ENCODE results near the gene SLAIN1.

The SLAIN1 gene

DNA sequence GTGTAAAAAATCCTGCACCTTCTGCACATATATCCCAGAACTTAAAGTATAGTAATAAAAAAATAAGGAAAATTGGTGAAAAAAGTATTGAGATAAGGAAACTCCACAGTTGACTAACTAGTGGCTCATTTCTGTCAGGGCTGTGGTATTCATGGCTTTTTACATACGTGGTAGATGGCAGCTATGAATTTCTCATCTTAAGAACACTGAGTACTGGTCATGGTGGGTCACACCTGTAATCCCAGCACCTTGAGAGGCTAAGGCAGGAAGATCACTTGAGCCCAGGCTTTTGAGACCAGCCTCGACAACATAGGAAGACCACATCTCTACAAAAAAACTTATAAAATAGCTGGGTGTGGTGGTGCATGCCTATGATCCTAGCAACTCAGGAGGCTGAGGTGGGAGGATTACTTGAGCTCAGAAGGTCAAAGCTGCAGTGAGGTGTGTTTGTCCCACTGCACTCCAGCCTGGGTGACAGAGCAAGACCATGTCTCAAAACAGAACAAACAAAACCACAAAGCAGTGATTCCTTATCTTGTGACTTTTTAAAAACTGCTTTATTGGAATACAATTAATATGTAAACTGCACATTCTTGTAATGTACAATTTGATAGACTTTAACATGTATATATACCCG, 16.8 kb downstream of the SLAIN1 start:
- no peak for DNase-seq (ENCODE audit: low spot score)

DNA sequence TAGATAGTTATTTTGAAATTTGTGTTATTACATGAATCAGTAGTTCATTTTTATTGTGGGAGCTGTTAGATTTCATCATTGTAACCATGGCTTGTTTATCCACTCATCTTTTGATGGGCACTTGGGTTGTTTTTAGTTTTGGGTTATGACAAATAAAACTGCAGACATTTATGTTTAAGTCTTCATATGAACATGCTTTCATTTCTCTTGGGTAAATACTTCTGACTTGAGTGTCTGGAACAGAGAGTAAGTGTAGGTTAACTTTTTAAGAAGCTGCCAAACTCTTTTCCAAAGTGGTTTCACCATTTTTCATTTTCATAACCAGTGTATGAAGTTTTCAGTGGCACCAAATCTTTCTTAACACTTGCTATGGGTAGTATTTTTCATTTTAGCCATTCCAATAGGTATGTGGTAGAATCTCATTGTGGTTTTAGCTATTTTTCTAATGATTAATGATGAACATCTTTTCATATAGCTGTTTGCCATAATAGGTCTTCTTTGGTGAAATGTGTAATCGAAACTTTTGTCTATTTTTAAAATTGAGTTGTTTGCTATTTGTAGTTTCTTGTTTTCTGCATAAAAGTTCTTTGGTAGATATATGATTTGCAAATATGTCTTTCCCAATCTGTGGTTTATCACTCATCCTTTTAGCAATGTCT, 17.9 kb downstream of the SLAIN1 start:
- no peak for DNase-seq (ENCODE audit: low spot score)

DNA sequence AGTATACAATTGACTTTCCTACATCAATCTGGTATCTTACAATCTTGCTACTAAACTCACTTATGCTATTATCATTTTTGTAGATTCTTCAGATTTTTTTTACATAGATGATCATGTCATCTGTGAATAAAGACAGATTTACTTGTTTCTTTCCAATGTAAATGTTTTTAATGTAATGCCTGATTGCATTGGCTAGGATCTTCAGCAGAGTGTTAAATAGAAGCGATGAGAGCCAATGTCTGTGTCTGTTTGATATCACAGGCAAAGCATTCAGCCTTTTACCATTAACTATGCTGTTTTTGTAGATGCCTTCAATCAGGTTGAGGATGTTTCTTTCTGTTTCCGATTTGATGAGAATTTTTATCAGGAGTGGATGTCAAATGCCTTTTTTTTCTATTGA, 19.2 kb downstream of the SLAIN1 start:
- DNase-seq (ENCODE audit: low spot score), result no peak

DNA sequence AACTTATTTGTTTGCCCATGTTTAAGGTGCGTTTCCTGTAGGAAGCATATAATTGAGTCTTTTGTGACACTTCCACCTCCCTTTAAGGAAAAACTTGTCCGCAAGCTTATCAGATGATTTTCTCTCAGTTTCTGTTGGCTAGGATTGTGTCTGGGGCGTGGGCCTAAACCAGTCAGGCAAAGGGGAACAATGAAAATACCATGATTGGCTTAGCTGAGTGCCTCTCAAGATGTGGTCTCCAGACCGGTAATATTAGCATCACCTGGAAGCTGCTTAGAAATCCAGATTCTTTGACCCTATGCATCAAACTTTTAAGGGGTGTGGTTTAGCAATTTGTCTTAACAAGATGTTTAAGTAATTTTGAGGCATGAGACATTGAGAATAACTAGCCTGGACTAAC, 20.0 kb downstream of the SLAIN1 start:
- no peak for DNase-seq (ENCODE audit: low spot score)

DNA sequence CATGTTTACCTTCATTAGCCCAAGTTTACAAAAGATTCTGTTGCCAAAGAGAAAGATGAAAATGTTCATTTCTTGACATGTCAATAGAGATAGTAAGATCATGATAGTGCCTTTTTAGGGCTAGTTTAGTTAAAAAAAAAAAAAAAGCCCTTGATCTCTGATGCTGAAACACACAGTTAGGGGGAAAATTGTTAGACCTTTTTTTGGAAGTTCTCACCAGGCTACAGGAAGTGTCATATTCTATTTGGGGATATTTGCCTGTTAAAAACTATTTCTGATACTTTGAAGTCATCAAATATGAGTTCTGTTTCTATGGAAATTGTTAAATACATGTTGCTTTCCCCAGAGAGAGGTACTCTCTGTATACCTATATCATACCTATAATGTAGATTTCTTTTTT, 21.6 kb downstream of the SLAIN1 start:
- no peak for DNase-seq (ENCODE audit: low spot score)

DNA sequence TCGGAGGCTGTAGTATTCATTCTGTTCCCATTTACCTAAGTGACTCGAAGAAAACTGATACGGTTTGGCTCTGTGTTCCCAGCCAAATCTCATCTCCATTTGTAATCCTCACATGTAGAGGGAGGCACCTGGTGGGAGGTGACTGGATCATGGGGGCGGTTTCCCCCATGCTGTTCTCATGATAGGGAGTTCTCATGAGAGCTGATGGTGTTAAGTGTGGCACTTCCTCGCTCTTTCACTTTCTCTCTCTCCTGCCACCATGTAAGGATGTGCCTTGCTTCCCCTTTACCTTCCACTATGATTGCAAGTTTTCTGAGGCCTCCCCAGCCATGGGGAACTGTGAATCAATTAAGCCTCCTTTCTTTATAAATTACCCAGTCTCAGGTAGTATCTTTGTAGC, 23.5 kb downstream of the SLAIN1 start:
- DNase-seq (ENCODE audit: low spot score), result no peak

DNA sequence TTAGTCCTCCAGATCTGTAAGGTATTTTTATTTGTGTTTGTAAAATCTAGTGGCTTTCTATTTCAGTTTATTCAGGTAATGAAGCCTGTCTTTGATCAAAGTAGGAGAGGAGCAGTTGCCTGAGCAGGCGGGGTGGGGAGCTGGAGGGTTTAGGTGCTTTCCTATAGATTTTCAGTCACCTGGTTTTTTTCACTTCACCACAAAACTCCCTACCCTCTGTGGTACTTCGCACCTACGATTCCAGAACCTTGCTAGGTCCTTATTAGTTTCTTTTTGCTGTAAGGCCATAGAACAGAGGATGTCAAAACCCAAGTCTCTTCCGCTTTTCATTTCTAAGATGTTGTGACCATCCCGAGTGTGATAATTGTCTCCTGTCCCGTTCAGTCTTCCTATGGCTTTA, 26.6 kb downstream of the SLAIN1 start:
- no peak for DNase-seq (ENCODE audit: low spot score)

DNA sequence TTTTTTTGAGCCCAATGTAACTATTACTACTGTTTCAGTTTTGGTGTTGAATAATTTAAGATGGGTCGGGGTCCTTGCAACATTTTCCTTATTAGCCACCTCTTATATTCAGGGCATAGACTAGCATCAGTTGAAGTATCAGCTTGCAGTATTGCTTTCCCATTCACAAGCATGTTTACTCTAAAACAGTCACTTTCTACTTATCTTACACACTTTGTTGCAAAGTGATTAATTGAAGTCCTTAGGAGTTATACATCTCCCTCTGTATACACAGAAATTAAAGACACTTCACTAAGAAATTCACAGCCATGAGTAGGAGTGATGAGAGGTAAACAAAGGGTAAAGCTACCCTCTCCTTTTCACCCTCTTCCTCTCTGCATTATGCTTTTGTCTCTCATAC, 27.6 kb downstream of the SLAIN1 start:
- DNase-seq (ENCODE audit: low spot score), result no peak

DNA sequence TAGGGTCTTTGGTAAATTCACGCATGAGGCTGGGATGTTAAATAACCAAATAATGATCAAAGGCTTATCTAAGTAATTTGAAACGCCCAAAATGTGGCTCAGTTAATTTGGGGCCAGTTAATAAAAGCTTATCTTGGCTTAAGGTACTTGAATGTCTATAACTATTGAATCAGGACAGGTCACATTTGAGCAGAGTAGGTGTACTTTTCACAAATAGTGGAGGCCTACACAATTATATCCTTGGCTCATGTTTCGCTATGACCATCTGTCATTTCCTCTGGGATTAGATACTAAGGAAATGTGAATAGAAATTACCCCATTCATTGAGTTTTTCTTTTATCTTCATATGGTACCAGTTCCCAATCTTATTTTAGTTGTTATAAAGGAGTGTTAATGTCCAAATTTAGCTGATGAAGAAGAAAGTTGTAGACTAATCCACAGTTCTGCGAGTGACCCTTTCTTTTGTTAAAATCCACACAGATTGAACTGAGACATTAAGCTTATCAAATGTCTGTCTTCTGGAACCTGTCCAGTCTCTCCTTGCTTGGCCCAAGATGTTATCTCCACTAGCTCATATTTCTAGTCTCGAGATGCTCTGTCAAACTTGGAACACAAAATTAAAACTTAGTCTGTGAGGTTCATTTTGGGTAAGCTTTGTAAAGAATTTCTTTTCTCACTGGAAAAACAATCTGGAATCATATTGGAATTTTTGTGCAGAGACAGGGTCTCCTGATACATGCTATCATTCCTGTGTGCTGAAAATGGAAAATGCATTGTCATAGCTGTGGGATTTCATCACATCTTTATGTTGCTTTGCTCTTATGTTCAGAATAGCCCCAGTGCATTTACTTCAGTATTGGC, 31.0 kb downstream of the SLAIN1 start:
- DNase-seq (ENCODE audit: low spot score), result no peak

DNA sequence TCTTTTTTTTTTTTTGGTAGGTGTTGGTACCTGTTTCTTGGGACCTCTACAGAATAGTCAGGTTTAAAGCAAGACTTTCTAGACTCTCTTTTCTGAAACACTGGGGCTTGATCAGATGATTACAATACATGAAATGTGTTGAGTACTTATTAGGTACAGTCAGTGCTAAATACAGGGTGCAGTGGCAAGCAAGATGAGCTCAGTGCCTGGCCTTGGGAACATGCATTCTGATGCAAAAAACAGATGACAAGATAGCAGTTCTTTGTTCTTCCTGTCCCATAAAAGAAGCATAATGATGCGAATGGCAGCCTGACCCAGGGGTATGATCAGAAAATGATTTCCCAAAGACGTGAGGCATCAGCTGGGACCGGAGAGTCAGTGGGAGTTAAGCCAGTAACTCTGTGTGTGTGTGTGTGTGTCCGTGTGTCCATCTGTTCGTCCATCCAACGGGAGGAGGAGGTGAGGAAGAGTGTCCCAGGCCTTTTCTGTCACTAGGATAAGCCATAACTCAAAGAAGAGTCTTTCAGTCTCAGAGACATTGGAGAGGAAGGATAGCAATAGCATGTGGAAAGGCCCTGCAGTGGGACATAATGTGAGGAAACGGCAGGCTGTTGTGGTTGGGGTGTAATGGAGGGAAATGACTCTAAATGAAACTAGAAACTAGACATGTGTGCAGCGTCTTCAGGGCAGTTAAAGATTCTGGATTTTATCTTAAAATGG, 32.2 kb downstream of the SLAIN1 start:
- no peak for DNase-seq (ENCODE audit: low spot score)

DNA sequence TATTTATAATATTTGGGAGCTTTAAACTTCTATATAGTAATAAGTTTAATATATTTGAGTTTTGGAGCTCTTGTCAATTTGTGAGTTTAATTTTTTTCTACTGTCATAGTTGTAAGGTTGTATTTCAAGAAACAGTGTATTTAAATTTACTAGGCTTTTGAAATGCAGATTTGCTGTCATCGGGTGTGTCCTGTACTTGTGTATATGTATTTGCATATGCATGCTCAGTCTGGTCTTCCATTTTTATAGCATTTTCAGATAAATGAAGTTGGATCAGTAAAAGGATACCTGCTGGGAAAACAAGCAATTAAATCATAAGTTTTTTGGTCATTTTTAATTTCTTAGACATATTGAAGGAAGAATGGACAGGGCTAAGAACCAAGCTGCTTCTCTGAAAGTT, 33.1 kb downstream of the SLAIN1 start:
- DNase-seq (ENCODE audit: low spot score), result no peak

DNA sequence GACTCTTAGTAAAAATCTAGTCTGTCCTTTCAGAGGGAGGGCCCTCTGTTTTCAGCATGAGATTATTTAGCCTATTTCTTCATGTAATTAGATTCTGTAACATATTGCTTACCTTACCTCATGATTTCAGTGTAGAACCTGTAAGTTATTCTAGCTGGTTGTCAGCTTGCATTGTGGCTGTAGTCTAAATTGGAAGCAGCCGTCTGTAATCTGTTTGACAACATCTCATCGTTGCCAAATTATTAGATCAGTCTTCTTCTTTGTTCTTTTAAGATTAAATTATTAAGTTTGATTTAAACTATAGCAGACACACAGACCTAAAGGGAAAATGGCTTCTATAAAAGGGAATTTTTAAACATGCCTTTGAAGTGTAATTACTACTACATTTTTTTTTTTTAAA, 34.8 kb downstream of the SLAIN1 start:
- DNase-seq (ENCODE audit: low spot score), result no peak

DNA sequence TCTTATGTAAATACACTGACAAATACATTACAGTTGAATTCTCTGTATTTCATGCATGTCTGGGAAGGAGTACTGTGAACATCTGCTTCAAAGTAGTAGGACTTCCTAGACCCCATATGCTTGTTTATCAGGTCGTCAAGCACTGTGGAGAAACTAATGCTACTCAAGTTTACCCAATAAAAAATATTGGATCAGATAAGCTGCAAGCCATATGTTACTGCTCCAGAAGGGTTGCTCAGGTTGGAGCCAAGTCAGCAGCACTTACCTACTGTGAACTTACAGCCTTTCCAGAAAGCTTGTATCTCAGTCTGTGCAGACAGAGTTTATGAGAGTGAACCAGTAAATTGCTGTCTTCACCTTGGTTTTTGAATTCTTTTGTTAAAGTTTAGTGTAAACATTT, 36.2 kb downstream of the SLAIN1 start:
- no peak for DNase-seq (ENCODE audit: low spot score)

DNA sequence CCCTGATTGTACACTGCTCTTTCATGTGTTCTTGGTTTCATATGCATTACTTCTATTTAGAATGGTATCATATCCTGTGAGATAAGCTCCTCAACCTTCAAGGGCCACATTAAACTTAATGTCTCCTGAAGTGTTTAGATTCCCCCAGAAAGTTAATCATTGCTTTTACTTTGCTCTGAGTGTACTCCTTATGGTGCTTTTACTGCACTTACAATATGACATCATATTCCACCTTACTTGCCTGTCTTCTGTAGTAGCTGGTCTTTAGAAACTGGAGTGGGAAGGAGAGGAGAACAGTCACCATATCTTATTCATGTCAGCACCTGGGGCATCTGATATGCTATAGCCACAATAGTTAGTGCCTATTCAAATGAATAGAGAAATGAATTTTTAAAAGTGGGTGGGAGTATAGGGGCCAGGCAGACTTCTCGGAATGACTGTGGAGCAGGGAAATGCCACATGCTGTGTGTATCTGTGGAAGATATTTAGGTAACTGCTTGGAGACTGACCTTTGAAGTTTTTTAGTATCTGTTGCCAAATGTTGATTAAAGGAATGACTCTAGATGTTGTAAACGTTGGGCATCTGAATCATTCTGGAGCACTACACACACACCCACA, 40.2 kb downstream of the SLAIN1 start:
- DNase-seq (ENCODE audit: low spot score), result no peak

DNA sequence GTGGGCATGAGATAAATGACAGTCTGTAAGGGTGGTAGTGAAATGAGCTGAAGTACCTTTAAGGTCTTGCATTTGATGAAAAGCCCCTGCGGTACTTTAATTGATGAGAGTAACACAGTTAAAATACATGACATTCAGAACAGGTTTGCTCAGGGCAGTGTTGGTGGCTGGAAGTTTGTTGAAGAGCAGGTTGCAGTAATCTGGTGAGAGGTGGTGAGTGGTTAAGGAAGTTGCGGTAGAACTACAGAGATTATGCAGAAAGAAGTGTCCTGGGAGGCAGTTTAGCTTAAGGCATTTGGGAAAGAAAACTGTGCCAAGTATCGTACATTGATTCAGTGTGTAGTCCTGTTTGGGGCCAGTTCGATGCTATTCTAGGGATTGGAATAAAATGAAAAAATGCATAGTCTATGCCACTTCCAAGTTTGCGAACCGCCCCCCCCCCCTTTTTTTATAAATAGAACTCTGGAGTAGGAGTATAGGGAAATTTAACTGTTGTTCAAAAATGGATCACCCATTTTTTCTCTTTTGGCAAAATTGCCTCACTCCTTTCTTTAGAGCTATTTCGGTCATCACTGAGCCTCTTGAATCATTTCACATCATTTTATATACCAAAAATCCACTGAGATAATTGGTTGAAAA, 42.7 kb downstream of the SLAIN1 start:
- no peak for DNase-seq (ENCODE audit: low spot score)

DNA sequence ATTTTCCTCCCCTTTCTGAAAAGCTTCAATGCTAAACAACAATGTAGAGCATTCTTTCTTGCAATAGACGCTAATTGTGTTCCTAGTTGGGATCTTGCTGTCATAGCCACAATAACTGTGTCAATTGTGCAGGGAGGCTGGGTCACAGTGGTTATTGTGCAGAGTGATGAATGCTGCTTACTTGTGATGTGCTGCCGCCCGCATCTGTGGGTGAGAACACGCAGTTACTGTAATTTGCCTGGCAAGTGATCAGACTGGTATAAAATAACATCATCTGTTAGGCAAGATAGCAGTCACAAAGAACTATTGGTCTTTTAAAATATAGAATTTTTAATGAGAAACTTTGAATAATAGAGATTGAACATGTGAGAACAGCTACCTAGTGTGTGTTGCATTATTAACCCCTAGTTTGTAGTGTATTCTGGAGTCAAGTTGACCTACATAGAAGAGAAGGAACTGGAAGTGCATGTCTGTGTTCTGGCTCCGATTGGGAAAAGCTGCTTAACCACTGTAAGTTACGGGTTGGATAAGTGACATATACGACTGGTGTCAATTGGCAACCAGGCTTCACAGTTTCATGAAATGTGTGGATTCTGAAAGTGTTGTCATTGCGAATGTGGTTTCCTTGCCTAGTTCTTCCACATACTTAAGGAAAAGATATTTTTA, 43.6 kb downstream of the SLAIN1 start:
- no peak for DNase-seq (ENCODE audit: low spot score)

DNA sequence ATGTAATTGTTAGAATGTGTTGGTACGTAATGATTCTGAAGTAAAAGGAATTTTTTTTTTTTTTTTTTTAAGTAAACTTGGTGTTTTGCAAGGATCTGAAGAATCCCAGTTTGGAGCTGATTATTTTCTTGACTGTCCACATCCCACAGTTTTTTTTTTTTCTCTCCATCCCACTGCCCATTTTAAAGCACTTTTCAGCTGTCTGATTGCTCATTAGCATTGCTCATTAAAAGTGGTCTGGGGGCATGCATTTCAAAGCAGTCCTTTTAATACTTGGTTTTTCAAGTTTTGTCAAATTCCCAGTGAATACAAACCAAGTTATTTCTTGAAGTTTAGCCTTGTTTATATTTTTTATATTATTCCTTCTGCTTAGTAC, 44.1 kb downstream of the SLAIN1 start:
- no peak for DNase-seq (ENCODE audit: low spot score)

DNA sequence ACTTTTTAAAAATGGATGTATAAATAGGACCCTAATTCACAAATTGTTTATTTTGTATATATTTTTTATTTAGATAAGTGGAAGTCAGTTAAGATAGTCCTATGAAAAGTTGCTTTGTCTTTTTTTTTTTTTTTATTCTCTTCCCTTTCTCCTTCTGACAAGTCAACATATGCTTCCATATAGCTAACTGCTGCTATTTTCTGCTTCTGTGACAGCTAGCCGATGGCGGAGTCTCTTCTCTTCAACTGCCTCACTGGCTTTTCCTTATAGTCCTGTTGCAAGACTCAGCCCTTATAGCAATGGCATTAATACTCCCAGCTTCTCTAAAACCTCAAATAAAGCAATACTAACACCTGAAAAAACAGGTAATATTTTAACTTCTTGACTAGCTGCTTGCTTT, 45.3 kb downstream of the SLAIN1 start:
- no peak for DNase-seq (ENCODE audit: low spot score)

DNA sequence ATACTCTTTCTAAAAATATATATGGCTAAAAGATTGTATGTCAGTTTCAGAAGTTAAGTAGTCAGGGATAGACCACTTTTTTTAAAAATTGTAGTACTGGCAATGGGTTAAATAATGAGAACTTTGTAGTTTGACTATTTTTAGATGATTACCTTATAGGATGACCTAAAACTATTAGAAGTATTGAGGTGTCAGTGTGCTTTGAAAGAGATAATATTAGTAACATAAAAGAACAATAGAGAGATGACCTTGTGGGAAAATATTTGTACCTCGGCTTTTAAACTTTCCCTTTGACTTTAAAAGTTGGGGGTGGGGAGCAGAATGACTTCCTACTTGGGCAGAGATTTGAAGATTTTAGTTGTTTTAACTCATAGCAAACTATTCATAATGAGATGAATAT, 48.3 kb downstream of the SLAIN1 start:
- no peak for DNase-seq (ENCODE audit: low spot score)

DNA sequence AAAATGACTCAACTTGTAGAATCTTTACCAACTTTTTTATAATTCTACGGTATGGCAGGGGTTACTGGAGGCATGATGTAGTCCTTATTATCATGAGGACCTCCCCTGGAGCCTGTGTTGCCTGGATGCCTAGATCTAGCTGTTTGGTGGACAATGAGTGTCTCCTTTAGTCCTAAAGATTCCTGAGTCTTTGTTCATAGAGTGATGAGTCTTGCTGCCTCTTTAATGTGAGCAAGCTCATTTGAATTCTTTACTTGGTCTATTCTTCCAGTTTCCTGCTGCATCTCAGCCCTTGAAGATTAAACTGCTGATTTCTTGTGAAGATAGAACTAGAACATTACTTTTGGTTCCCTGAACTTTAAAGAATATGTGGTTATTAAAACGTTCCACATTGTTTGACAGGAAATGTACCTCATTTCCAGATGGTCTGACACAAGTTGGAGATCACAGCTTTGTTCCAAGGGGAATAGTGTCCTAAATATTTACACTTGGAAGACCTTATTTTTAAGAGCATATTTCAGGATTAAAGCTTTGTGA, 51.9 kb downstream of the SLAIN1 start:
- DNase-seq (ENCODE audit: low spot score), result no peak
